GM19397 (cell line): ENCODE results near the gene CYB561D2.
A peak's percentile ranks its signal among the peaks of the same experiment; 100 is the strongest.
"Not testable (repeated sequence)": the region's sequence is repeated elsewhere in the genome, so short reads cannot be mapped to it uniquely, and the experiment has no call there.

Experiments
- ATAC-seq: cut with Tn5 transposase; IDR thresholded peaks from one replicate; pipeline ENCODE4 v1.9.1; 2021; ENCODE audit warnings: mild to moderate bottlenecking, moderate library complexity; ENCODE audit not compliant: unreplicated experiment

Gene CYB561D2

DNA sequence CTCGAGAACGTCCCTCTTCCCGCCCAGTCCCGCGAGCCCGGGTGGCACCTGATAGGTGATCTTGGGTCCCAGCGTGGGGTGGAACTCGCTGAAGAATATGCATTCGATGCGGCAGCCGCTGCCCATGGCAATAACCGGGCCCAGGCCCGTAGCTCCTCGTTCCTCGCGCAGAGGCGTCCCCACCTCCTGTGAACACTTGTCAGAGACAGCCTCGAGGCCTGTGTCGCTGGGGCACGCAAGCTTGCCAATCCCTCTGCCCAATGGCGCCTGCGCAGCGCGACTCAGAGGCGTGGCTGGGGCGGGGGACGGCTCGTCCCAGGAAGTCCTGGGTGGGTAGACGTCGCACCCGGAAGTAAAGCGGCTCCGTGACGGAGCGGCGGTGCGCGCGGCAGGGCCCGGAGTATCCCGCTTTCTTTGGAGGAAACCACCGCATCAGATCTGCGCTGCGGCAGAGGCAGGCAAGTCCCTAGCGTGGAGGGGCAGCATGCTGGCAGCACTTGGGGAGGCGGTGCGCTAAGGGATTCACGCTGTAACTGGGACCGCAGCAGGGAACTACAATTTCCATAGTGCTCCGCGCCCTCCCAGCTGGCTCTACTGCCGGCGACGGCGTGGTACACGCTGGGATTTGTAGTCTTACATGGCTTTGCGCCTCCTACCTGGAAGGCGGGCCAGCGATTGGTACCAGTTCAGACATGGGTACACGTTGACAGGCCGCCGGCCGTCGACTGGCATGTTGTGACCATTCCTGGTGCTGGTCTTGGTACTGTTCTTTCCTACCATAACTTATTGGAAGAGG is at the start of gene CYB561D2, which contains the start of gene NPRL2:
CYB561D2 (plus strand) TSS at position 336 of the 796 bp plus-strand sequence. CDS start 572 bp downstream, outside the sequence.
NPRL2 (minus strand) TSS at position 249 of the 796 bp plus-strand sequence; CDS start at position 126, 123 bp downstream.
- ATAC-seq: peak; percentile 84

GRCh38 chr3:50302095-50303012 is 48.3 kb upstream of the CYB561D2 start:
- no peak for ATAC-seq

- ATAC-seq: no peak
These were observed 47.4 kb upstream of the CYB561D2 start, which contains the start of gene HYAL1 for GRCh38 chr3:50303013-50303815. Gene HYAL1, minus strand, starts transcription at chr3:50303574. Its CDS starts 618 bp downstream, at chr3:50302956.

DNA sequence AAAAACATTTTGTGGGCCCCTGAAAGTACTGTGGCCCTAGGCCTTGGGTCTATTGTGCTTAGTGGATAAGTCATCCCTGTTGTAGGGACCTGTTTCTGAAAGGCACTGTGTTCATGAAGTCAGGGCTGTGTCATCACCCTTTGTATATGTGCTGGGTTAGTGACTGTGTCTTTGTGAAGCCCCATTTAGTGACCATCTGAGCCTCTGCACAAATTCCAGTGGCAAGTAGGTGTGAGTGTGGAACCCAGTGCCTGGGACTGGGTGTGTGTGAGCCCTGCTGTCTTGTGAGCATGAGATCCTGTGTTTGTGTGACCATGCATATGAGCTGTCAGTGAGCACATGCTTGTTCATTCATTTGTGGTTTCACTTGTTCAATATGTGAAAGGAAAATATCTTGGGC is 46.1 kb upstream of the CYB561D2 start:
- no peak for ATAC-seq

DNA sequence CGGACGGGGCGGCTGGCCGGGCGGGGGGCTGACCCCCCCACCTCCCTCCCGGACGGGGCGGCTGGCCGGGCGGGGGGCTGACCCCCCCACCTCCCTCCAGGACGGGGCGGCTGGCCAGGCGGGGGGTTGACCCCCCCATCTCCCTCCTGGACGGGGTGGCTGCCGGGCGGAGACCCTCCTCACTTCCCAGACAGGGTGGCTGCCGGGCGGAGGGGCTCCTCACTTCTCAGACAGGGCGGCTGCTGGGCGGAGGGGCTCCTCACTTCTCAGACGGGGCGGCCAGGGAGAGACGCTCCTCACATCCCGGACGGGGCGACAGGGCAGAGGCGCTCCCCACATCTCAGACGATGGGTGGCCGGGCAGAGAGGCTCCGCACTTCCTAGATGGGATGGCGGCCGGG is 38.6 kb upstream of the CYB561D2 start:
- ATAC-seq: not testable (repeated sequence)

DNA sequence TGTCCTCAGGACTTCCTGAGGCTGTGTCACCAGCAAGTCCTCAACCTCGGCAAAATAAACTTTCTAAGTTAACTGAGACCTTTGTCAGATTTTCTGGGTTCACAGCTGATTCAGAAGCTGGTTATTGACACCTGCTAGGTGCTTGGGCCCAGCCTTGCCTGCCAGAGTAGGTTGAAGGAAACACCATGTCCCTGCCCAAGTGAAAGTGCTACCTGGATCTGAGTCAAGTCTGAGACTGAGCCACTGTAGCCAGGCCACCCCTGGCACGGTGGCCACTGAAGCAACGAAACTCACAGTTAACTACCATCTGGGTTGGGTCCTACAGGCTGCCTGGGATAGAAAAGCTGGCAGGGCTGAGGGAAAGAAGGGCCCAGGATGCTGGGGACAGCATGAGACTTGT is 36.3 kb upstream of the CYB561D2 start:
- no peak for ATAC-seq

DNA sequence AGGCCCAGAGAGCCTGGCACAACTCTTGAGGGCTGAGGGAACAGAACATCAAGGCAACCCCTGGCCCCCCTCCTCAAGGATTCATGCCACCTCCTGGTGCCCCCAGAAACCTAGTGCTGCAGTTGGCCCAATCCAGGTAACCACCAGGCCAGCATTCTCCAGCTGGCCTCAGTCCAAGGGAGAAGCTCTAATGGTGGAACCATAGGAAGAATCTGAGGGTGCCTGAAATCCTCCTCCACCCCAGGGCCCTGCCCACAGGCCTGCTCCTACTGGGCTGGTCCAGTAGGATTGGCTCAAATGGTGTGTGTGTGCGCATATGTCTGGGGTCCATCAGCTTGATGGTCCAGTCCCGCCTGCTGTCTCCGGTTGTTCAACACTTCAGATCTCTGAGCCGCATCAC is 35.8 kb upstream of the CYB561D2 start:
- no peak for ATAC-seq

DNA sequence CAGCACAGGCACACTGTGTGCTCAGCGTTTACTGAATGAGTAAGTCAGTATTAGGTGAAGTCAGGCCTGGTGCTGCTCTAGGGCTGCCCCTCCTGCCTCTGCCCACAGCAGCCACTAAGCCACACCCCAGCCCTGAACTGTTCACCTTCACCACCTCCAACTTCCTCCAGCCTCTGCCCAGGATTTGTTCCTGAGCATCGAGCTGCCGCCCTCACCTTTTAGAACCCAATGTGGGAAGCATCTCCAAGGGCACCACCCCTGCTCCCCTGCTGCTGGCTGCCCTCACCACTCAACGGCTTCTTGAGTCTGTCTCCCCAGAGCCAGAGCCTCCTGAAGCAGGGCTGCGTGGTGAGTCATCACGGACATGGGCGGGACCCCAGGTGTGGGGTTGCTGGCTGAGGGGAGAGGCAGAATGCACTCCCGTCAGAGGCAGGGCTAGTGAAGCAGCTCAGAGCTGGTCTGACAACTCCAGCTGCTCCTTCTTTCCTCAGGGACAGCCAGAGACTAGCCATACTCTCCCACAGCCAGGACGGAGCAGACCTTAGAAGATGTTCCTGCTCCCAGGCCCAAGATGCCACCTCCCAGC is 33.9 kb upstream of the CYB561D2 start:
- ATAC-seq: no peak

DNA sequence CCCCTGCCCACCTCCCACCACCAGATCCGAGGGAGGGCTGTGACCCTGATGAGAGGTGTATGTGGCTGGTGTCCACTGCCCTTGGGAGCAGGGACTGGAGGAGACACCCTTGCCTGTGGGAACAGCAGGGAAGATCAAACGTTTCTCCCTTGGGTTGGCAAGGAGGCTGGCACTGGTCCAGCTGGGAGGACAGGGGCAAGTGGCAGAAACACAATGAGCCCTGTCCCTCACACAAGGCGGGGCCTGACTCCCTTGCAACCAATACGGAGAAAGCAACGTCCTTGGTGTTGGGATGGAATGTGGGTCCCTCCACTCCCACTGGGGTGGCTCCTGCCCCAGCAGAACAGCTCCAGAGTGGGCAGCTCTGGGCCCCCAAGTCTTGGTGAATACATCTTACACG is 33.4 kb upstream of the CYB561D2 start:
- ATAC-seq: no peak

GRCh38 chr3:50318163-50318562 is 32.5 kb upstream of the CYB561D2 start:
- no peak for ATAC-seq

- no peak for ATAC-seq
These were observed 32.0 kb upstream of the CYB561D2 start for GRCh38 chr3:50318615-50319014.

DNA sequence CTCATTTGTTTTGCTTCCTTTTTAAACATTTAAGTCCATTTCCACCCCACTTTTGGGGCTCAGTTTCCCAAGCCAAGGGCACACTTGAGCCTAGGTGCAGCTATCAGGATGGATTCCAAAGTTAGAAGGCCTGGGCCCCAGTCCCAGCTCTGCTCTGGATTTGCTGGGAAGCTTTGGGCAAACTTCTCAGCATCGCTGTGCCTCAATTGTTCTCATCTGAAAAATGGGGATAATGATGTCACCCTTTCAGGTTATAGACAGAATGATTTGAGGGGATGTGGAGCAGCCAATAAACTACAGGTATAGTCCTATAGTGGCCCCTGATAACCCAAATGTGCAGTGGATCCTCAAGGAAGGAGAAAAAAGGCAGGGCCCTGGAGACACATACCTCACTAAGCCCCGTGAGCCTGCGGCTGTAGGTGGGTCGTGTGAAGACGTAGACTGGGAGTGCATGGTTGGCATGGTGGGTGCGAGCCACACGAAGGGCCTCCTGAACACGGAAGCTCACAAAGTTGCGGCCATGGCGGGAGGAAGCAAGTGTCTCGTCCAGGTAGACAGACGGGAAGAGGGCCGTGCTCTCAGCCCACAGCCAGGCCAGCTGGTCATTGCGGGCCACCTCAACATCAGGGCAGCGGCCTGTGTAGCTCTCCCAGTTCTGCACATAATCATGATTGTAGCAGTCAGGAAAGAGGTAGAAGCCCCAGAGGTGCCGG is 31.3 kb upstream of the CYB561D2 start:
- ATAC-seq: no peak

DNA sequence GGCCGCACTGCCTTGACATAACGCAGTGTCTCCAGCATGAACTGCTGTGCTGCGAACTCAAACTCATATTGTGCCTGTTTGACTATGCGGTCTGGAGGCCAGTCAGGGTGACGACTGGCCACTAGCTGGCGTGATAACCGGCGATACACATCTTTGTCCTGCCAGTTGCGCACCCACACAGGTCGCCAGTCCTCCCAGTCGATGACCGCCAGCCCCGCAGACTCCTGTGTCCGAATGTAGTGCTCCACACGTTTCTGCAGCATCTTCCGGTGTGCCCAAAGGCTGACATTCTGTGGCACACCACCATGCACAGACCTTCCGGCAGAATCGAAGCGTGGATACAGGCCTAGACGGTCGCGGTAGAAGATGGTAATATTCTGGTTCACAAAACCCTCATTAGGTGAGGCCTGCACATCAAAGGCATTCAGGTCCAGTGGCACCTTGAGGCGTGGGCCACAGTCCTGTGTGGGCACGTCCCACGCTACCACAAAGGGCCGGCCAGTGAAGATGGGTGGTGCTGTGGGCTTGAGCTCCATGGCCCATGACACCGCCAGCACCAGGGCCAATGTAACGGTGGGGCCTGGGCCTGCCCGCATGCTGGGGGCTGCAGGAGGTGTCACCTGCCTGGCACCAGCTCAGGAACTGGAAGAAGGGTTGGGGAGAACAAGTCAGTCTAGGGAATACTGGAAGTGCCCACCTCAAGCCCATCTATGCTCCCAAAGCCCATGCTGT is 30.6 kb upstream of the CYB561D2 start:
- ATAC-seq: no peak

DNA sequence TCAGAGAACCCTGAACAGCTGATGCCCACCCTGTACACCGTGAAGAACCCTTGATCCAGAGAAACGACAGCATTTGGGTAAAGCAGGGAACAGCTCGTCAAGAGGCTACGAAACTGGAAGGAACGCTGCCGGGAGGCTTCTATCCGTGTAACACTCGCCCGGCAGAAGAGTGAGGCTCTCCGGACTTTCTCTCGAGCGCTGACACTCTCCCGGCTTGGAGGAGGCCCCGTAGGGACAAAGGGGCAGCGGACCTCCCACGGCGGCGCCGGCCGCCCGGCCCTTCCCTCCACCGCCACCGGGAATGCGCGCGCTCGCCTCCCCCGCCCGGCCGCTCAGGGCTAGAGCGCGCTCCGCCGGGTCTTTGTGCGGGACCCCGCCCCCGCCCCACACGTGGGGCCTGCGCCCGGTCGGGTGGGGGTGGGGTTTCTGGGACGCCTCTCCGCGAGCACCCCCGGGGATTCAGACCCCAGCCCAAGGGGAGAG is 29.8 kb upstream of the CYB561D2 start:
- ATAC-seq: peak; percentile 55

DNA sequence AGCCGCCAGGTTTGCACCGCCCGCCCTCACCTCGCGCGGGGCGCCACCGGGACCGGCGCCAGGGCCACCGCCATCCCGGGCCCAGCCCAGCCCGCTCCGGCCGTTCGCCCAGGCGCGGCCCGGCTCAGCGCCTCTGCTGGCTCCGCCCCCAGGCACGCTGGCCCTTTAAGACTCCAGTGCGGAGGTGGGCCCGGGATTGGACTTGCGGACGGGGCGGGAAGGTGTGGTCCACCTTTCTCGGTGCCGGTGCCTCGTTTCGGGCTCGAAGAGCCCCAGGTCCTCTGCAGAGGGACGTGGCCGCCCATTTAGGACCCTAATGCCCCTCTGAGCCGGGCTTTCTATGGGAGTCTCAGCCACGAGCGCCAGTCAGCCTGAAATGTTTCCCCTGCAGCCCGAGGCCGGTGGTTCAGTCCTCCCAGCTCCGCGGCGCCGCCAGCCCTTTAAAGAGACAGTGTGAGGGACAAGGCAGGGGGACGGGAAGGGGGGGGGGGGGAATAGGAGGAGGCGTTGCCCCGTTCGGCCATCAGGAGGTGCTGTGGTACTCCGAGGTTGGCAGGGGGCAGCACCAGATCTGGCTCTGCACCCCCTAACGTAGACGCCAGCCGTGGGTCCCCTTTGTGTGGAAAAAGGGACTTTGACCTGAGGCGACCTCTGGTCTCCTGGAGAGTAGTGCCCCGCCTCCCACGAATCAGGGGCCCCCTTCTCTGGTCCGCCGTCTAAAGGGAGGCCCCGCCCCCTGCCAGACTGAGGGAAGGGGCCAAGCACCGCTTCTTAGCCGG is 29.1 kb upstream of the CYB561D2 start:
- peak; percentile 80 for ATAC-seq

DNA sequence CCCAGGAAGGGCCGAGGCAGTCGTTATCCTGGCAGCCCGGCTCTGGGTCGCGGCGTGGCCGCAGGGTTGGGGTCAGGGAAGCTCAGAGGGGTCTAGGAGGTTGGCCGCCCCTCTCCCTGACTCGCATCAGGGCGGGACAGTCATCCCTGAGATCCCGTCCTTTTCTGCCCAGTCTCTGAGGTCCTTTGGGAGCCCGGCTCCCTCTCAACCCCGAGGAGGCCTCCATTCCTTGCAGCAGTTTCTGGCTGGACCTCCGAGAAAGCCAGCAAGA is 28.6 kb upstream of the CYB561D2 start:
- ATAC-seq: no peak

DNA sequence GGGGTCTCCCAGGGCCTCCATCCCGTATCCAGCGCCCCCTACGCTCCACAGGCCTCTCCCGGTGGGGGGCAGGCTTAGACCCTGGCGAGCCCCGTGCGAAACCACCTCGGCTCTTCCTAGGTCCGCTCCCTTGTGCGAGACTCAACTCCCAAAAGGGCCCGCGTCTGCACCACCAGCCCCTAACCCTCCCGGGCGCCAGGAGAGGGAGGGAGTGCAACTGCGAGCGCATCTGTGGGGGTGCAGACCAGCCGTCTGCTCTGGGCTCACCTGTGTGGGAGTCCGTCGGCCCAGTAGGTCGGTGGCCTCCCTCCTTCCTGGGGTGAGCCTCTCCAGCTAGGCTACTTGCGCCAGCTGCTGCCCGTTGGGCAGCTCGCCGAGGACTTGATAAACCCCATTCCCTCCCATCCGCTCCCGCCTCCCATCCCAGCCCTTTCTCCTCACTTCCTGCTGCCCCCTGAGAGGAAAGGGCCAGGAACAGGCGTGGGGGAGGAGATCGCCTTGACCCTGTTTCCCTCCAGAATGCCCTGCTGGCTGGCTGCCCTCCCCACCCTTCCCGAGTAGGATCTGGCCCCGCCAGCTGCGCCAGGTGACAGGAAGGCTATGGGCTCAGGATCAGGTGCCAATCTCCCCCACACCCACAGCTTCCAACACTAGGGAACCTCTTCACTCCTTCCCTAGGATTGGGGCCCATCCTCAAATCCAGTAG is 28.1 kb upstream of the CYB561D2 start, which contains the start of gene HYAL2:
HYAL2 (minus strand) TSS at position 360 of the 706 bp plus-strand sequence. CDS start 2,256 bp downstream, outside the sequence.
- ATAC-seq: no peak
